B cell (primary cell): ENCODE data around the gene OXSM.

ENCODE experiments used
- EZH2 ChIP-seq: IDR thresholded peaks from 2 replicates; pipeline ENCODE4 v1.6.1; 2012; ENCODE audit warnings: borderline replicate concordance, low read depth, mild to moderate bottlenecking, moderate library complexity, low read length; ENCODE audit not compliant: insufficient read depth, poor library complexity, severe bottlenecking
- TF ChIP-seq, protein P1 (sequence below): fragments of 200-600 bp; IDR thresholded peaks from one replicate; pipeline ENCODE4 v1.8.0; 2022; ENCODE audit warnings: antibody characterized with exemption, mild to moderate bottlenecking

DNA sequence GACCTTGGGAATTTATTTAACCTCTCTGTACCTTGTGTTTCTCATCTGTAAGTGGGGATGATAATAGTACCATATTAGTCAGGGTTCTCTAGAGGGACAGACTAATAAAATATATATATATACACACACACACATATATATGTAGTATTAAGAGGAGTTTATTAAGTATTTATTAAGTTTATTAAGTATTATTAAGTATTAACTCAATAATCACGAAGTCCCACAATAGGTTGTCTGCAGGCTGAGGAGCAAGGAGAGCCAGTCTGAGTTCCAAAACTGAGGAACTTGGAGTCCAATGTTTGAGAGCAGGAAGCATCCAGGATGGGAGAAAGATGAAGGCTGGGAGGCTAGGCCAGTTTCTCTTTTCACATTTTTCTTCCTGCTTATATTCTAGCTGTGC, 14.8 kb downstream of the OXSM start:
- TF ChIP-seq, protein P1, sequence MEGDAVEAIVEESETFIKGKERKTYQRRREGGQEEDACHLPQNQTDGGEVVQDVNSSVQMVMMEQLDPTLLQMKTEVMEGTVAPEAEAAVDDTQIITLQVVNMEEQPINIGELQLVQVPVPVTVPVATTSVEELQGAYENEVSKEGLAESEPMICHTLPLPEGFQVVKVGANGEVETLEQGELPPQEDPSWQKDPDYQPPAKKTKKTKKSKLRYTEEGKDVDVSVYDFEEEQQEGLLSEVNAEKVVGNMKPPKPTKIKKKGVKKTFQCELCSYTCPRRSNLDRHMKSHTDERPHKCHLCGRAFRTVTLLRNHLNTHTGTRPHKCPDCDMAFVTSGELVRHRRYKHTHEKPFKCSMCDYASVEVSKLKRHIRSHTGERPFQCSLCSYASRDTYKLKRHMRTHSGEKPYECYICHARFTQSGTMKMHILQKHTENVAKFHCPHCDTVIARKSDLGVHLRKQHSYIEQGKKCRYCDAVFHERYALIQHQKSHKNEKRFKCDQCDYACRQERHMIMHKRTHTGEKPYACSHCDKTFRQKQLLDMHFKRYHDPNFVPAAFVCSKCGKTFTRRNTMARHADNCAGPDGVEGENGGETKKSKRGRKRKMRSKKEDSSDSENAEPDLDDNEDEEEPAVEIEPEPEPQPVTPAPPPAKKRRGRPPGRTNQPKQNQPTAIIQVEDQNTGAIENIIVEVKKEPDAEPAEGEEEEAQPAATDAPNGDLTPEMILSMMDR: no peak
- no peak for TF ChIP-seq EZH2
